ENCODE measurements around the gene GRIA2. TPM values are rescaled to one million over a fixed set of nuclear protein-coding genes. Genes with fewer than 3 reads are reported as not detected.
A peak's percentile ranks its signal among the peaks of the same experiment; 100 is the strongest.
"Not testable (repeated sequence)": the region's sequence is repeated elsewhere in the genome, so short reads cannot be mapped to it uniquely, and the experiment has no call there.

GRIA2 gene
- 100 to 1,000 TPM in 2 of 8 experiments, 10 to 100 TPM in 3, 1 to 10 TPM in 2, not detected in 1; 5.3 to 146 (median 46.0) TPM for total RNA-seq

- in situ Hi-C loops (cut with MboI; ENCODE audit: low pct_unique_long_range_greater_than_20kb in 2 of 9, low sequenced_read_pairs in 9 of 9, unreplicated experiment in 9 of 9): loop anchor here in 5 of 9 experiments (25.0 kb wide), 4 partner anchors 342 to 942 kb away; partner anchors contain the start of gene GASK1B (in 1 of the 5)
- peaks cover 0 to 3% of the 10 kb centered on the region in 2 donors for H3K4me1 ChIP-seq (replicated peaks in 1 of 2)
- peak within 1 kb of the TSS; percentile 58 to 87 (median 62) for H3K4me3 ChIP-seq
- WGBS, 10 experiments: 0 to 25% (median 0%) methylated on average over 2 to 18 of the region's 57 CpGs; no CpG with 5 or more reads in 6 of the 10 experiments
- peak within 1 kb of the TSS; percentile 53 to 77 for H3K27ac ChIP-seq
- peak; percentile 75 to 87 (median 83) for ATAC-seq (replicated peaks in 6 of 8)
These were observed at the start of gene GRIA2 for GRCh38 chr4:157220371-157220881. GRIA2 (plus strand) TSS chr4:157220728; CDS start chr4:157221043, 315 bp downstream.

GRCh38 chr4:157172011-157172410 is 48.5 kb upstream of the GRIA2 start:
- Histone ChIP-seq H3K27ac (no peak overlapping the region), H3K4me3 (no peak overlapping the region), H3K4me1 (replicated peaks in 1 of 2) (no peaks in the 10 kb centered on the region)
- no peak for ATAC-seq (replicated peaks in 6 of 8)
- in situ Hi-C loops (cut with MboI; ENCODE audit: low pct_unique_long_range_greater_than_20kb in 2 of 9, low sequenced_read_pairs in 9 of 9, unreplicated experiment in 9 of 9): no loop called here
- 0 to 92% (median 58%) methylated on average over 1 to 3 of the region's 3 CpGs for WGBS, 10 experiments

- H3K27ac ChIP-seq; H3K4me1 ChIP-seq (replicated peaks in 1 of 2); H3K4me3 ChIP-seq; ATAC-seq (replicated peaks in 6 of 8); in situ Hi-C loops (cut with MboI; ENCODE audit: low pct_unique_long_range_greater_than_20kb in 2 of 9, low sequenced_read_pairs in 9 of 9, unreplicated experiment in 9 of 9): not testable (repeated sequence)
- 83 to 100% methylated on average over 1 to 2 of the region's 14 CpGs; no CpG with 5 or more reads in 8 of the 10 experiments for WGBS, 10 experiments
These were observed 40.3 kb upstream of the GRIA2 start for GRCh38 chr4:157180268-157180667.

GRCh38 chr4:157184300-157184699 is 36.2 kb upstream of the GRIA2 start:
- in situ Hi-C loops (cut with MboI; ENCODE audit: low pct_unique_long_range_greater_than_20kb in 2 of 9, low sequenced_read_pairs in 9 of 9, unreplicated experiment in 9 of 9): no loop called here
- ATAC-seq (replicated peaks in 6 of 8): no peak
- 0 to 100% (median 80%) methylated on average over 1 of the region's 1 CpG; no CpG with 5 or more reads in 1 of the 10 experiments for WGBS, 10 experiments
- Histone ChIP-seq H3K27ac (no peak overlapping the region), H3K4me1 (replicated peaks in 1 of 2) (peaks cover 0 to 2% of the 10 kb centered on the region in 2 donors), H3K4me3 (no peak overlapping the region)

GRCh38 chr4:157185363-157185762 is 35.2 kb upstream of the GRIA2 start:
- in situ Hi-C loops (cut with MboI; ENCODE audit: low pct_unique_long_range_greater_than_20kb in 2 of 9, low sequenced_read_pairs in 9 of 9, unreplicated experiment in 9 of 9): no loop called here

GRCh38 chr4:157195374-157195773 is 25.2 kb upstream of the GRIA2 start:
- ATAC-seq (replicated peaks in 6 of 8): no peak
- Histone ChIP-seq H3K4me3 (no peak overlapping the region), H3K4me1 (replicated peaks in 1 of 2) (no peaks in the 10 kb centered on the region), H3K27ac (no peak overlapping the region)
- in situ Hi-C loops (cut with MboI; ENCODE audit: low pct_unique_long_range_greater_than_20kb in 2 of 9, low sequenced_read_pairs in 9 of 9, unreplicated experiment in 9 of 9): no loop called here
- WGBS, 10 experiments: 60 to 96% (median 92%) methylated on average over 2 of the region's 2 CpGs; no CpG with 5 or more reads in 3 of the 10 experiments

More at GRCh38 chr4:157185363-157185762, 35.2 kb upstream of the GRIA2 start:
- Histone ChIP-seq H3K4me3 (no peak overlapping the region), H3K4me1 (replicated peaks in 1 of 2) (peaks cover 0 to 1% of the 10 kb centered on the region in 2 donors), H3K27ac (no peak overlapping the region)
- no peak for ATAC-seq (replicated peaks in 6 of 8)

GRCh38 chr4:157196046-157196445 is 24.5 kb upstream of the GRIA2 start:
- Histone ChIP-seq H3K27ac (no peak overlapping the region), H3K4me3 (no peak overlapping the region), H3K4me1 (replicated peaks in 1 of 2) (no peaks in the 10 kb centered on the region)
- in situ Hi-C loops (cut with MboI; ENCODE audit: low pct_unique_long_range_greater_than_20kb in 2 of 9, low sequenced_read_pairs in 9 of 9, unreplicated experiment in 9 of 9): no loop called here
- no peak for ATAC-seq (replicated peaks in 6 of 8)
- 20 to 100% (median 93%) methylated on average over 1 of the region's 1 CpG; no CpG with 5 or more reads in 2 of the 10 experiments for WGBS, 10 experiments

- Histone ChIP-seq H3K4me1 (replicated peaks in 1 of 2) (no peaks in the 10 kb centered on the region), H3K4me3 (no peak overlapping the region), H3K27ac (no peak overlapping the region)
- in situ Hi-C loops (cut with MboI; ENCODE audit: low pct_unique_long_range_greater_than_20kb in 2 of 9, low sequenced_read_pairs in 9 of 9, unreplicated experiment in 9 of 9): loop anchor here in 5 of 9 experiments (25.0 kb wide), 4 partner anchors 358 to 958 kb away; partner anchors contain the start of gene GASK1B (in 1 of the 5)
- WGBS, 10 experiments: 30 to 100% (median 74%) methylated on average over 1 to 10 of the region's 17 CpGs
- ATAC-seq (replicated peaks in 6 of 8): no peak
These were observed 15.8 kb upstream of the GRIA2 start for GRCh38 chr4:157204634-157205244.

- no peak for ATAC-seq (replicated peaks in 6 of 8)
- no peaks in the 10 kb centered on the region for H3K4me1 ChIP-seq (replicated peaks in 1 of 2)
- H3K27ac ChIP-seq: no peak overlapping the region
- WGBS, 10 experiments: 0 to 36% (median 20%) methylated on average over 1 to 3 of the region's 3 CpGs
- H3K4me3 ChIP-seq: no peak overlapping the region
- in situ Hi-C loops (cut with MboI; ENCODE audit: low pct_unique_long_range_greater_than_20kb in 2 of 9, low sequenced_read_pairs in 9 of 9, unreplicated experiment in 9 of 9): loop anchor here in 5 of 9 experiments (25.0 kb wide), 4 partner anchors 345 to 945 kb away; partner anchors contain the start of gene GASK1B (in 1 of the 5)
These were observed 2.8 kb upstream of the GRIA2 start for GRCh38 chr4:157217708-157218107.

- WGBS, 10 experiments: 0 to 70% (median 22%) methylated on average over 1 to 12 of the region's 16 CpGs; no CpG with 5 or more reads in 1 of the 10 experiments
- no peak for ATAC-seq (replicated peaks in 6 of 8)
- in situ Hi-C loops (cut with MboI; ENCODE audit: low pct_unique_long_range_greater_than_20kb in 2 of 9, low sequenced_read_pairs in 9 of 9, unreplicated experiment in 9 of 9): loop anchor here in 5 of 9 experiments (25.0 kb wide), 4 partner anchors 342 to 942 kb away; partner anchors contain the start of gene GASK1B (in 1 of the 5)
- Histone ChIP-seq H3K4me1 (replicated peaks in 1 of 2) (no peaks in the 10 kb centered on the region), H3K27ac (peak overlapping the region; percentile 53 to 77), H3K4me3 (peak overlapping the region; percentile 58 to 87 (median 62))
These were observed 687 bp upstream of the GRIA2 start for GRCh38 chr4:157219711-157220370.

- WGBS, 10 experiments: 0 to 20% (median 5%) methylated on average over 1 to 16 of the region's 24 CpGs; no CpG with 5 or more reads in 2 of the 10 experiments
- in situ Hi-C loops (cut with MboI; ENCODE audit: low pct_unique_long_range_greater_than_20kb in 2 of 9, low sequenced_read_pairs in 9 of 9, unreplicated experiment in 9 of 9): loop anchor here in 5 of 9 experiments (25.0 kb wide), 4 partner anchors 341 to 941 kb away; partner anchors contain the start of gene GASK1B (in 1 of the 5)
- peaks cover 0 to 11% of the 10 kb centered on the region in 2 donors for H3K4me1 ChIP-seq (replicated peaks in 1 of 2)
- ATAC-seq (replicated peaks in 6 of 8): no peak
- H3K4me3 ChIP-seq: peak overlapping the region; percentile 58 to 87 (median 62)
- H3K27ac ChIP-seq: peak overlapping the region; percentile 77 to 82
These were observed 932 bp downstream of the GRIA2 start for GRCh38 chr4:157221426-157221894.

GRCh38 chr4:157221895-157222770 is 1.6 kb downstream of the GRIA2 start:
- H3K27ac ChIP-seq: peak overlapping the region; percentile 77 to 82
- peak in 6 of 8 experiments; percentile 45 to 63 (median 48) for ATAC-seq (replicated peaks in 6 of 8)

More at GRCh38 chr4:157221895-157222770, 1.6 kb downstream of the GRIA2 start:
- Histone ChIP-seq H3K4me3 (peak overlapping the region; percentile 58 to 87 (median 62)), H3K4me1 (replicated peaks in 1 of 2) (peaks cover 0 to 15% of the 10 kb centered on the region in 2 donors)
- 0 to 18% (median 2%) methylated on average over 2 to 21 of the region's 59 CpGs; no CpG with 5 or more reads in 4 of the 10 experiments for WGBS, 10 experiments
- in situ Hi-C loops (cut with MboI; ENCODE audit: low pct_unique_long_range_greater_than_20kb in 2 of 9, low sequenced_read_pairs in 9 of 9, unreplicated experiment in 9 of 9): loop anchor here in 5 of 9 experiments (25.0 kb wide), 4 partner anchors 340 to 940 kb away; partner anchors contain the start of gene GASK1B (in 1 of the 5)

All from motor neuron (in vitro differentiated cells).